T-helper 2 cell (primary cell): ENCODE measurements around the gene PBLD.
"Not testable (repeated sequence)": the region's sequence is repeated elsewhere in the genome, so short reads cannot be mapped to it uniquely, and the experiment has no call there.

Experiments
- DNase-seq, 5 experiments: peaks; one replicate each; pipeline versions ENCODE4 v3.0.0 to v3.0.0-alpha.2; 2012 to 2022

Gene PBLD

GRCh38 chr10:68330852-68331454 is 1.8 kb downstream of the PBLD start:
- peak in 3 of 5 experiments; percentile 4 to 35 (median 7) for DNase-seq

GRCh38 chr10:68329506-68329861 is 3.2 kb downstream of the PBLD start:
- DNase-seq: no peak

GRCh38 chr10:68327889-68328786 is 4.6 kb downstream of the PBLD start:
- no peak for DNase-seq

DNA sequence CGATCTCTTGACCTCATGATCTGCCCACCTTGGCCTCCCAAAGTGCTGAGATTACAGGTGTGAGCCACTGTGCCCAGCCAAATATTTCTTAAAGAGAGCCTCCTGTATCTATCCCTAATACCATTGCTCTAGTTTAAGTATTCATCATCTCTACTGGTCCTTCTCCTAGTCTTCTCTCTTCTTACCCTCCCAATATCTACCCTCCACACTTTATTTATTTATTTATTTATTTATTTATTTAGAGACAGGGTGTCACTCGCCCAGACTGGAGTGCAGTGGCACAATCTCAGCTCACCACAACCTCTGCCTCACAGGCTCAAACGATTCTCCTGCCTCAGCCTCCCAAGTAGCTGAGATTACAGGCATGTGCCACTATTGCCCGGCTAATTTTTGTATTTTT is 8.3 kb downstream of the PBLD start:
- DNase-seq: not testable (repeated sequence)

DNA sequence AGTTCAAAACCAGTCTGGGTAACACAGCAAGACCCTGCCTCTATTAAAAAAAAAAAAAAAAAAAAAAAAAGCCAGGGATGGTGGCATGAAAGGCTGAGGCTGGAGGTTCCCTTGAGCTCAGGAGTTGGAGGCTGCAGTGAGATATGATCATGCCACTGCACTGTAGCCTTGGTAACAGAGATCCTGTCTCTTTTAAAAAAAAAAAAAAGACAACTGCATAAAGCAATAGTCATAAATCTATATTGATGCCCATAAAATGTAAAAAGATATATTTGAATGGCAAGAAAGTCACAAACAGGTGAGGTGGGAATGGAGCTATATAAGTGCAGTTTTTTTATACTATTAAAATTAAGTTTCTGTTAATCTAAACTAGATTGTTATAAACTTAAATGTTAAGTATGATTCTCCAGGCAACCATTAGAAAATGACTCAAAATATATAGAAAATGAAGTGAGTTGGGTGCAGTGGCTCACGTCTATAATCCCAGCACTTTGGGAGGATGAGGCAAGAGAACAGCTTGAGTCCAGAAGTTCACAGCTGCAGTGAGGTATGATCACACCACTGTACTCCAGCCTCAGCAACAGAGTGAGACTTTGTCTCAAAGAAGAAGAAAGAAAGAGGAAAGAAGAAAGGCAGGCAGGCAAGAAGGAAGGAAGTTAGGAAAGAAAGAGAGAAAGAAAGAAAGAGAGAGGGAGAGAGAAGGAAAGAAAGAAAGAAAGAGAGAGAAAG is 14.2 kb downstream of the PBLD start:
- peak in 1 of 5 experiments; percentile 19 for DNase-seq

- DNase-seq: no peak
Observed at GRCh38 chr10:68315582-68315981, 17.1 kb downstream of the PBLD start.

DNA sequence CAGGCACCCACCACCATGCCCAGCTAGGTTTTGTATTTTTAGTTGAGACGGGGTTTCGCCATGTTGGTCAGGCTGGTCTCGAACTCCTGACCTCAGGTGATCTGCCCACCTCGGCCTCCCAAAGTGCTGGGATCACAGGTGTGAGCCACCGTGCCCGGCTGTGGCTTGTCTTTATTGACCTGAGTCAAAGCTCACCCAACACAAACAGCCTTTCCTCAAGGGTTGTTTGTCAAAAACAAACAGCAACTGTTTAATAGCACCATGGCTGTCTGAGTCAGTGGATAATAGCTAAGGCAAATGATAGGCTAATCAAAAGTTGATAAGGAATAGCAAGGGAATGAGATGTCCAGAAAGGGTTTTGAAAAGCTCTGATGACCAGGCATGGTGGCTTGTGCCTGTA is 17.8 kb downstream of the PBLD start:
- DNase-seq: not testable (repeated sequence)

- no peak for DNase-seq
Observed at GRCh38 chr10:68310531-68310930, 22.2 kb downstream of the PBLD start.

GRCh38 chr10:68305854-68306253 is 26.9 kb downstream of the PBLD start:
- DNase-seq: no peak

DNA sequence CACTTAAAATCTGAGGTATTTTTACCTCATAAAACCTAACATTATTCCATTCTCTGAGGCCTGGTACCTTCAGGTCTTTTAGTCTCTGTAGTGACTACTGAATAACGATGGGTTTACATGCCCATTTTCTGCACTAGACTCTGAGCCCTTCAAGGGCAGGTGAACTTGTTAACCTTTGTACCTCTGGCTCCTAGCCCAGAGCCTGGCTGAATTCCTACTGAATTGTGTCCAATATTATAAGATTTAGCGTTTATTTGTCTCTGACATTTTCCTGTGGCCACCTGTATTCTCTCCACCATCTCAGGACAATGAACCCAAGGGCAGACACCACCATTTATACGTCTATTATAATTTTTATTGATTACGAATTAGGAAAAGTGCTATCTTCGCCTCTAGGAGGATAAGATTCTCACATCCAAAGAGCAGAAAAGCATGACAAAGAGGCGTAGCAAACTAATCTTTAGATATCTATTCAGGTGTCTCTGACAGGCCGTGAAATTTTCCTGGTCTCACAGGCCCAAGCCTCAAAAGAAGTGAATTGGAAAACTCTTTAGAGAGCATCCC is 28.8 kb downstream of the PBLD start:
- DNase-seq: no peak

DNA sequence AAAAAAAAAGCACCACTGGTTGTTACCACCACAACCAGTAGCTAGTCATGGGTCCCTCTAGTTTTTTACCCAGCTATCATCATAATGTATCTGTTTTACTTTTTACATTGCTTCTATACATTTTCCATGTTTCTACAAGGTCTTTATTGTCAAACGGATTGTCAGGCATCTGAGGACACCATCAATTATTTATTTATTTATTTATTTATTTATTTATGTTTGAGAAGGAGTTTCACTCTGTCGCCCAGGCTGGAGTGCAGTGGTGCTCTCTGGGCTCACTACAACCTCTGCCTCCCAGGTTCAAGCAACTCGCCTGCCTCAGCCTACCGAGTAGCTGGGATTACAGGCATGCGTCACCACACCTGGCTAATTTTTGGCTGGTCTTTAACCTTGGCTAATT is 29.9 kb downstream of the PBLD start:
- DNase-seq: no peak

DNA sequence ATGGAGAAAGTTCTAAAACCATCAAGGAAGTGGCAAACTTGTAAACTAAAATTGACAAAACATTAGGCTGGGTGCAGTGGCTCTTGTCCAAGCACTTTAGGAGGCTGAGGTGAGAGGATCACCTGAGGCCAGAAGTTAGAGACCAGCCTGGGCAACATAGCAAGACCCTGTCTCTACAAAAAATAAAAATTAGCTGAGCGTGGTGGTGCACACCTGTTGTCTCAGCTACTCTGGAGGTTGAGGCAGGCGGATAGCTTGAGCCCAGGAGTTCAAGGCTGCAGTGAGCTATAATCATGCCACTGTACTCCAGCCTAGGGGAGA is 30.3 kb downstream of the PBLD start:
- no peak for DNase-seq

DNA sequence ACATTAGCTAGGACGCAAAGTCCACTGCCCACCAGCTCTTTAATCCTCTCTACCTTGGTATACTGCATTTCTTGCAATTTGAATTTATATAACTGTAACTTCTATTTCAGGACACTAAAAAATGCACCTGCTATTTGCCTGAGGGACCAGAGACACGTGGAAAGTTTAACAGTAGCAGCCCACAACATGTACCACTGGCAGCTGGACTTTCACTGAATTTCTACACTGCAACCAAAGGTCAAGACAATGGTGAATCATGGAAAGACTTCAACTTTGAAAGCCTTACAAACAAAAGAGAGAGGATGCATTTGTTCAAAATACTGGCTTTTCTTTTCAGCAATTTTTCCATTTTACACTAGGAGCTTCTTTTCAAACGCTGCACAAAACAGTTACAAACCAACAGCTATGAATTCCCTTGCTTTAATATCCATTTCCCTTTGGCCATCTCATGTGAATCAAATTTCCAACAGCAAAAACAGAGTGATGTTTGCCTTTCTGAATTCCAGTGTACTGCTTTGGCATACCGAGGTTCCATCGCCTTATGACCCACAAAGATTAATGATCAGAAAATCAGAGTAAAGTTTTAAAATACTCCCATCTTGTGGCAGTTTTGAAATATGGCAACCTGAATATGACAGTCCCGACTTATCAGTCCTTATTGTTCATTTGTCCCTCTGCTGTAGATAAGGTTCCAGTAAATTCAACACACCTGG is 30.8 kb downstream of the PBLD start:
- peak in 1 of 5 experiments; percentile 56 for DNase-seq

DNA sequence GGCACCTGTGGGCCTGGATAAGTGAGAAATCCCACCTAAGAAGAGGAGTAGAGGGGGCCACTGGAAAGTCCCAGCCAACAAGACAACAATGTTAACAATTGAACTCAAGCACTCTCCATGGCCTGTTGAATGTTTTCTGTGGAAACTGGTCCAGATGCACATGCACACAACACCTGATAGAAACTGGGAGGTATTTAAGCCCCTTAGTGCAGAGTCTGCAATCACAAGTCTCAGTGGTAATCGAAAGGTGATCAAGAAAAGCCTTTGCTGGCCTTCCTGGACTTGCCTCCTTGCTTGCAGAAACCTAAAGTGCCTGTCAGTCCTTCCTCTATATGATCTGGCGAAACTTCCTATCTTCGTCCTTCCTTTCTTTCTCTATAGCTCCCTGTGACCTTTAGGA is 31.4 kb downstream of the PBLD start:
- DNase-seq: no peak

DNA sequence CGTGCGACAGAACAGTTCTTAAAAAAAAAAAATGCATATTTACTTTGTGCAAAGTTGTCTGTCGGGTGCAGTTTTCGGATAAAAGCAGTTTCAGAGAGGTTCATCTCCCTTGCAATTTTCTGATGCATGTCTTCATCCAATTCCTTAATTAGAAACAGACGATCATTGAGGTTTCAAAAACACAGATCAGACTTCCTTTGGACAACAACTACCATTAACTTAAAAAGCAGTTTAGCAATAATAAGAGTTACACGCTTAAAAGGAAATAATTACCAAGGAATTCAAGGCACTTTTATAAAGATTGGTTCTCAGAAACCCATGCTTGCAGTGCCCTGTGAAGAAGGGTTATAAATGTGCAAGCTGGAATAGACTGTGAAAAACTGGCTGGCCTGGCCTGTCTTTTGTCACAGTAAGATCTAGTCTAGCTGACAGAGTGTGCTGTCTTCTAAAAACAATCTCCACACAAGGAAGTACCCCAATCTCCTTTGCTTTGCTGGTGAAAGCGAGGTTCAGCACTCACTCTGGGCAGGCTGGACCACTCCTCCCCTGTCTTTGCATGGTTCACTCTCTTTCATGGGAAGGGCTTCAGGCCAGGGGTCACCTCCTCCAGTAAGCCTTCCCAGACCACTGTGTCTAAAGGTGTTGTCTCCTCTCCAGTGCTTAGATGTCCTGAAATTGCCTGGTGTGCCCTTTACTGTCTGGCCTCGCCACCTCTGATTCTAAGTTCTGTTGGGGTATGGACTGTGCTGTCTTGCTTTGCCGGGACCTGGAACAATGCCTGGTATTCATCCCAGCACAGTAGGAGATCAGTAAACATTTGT is 35.7 kb downstream of the PBLD start:
- DNase-seq: no peak

DNA sequence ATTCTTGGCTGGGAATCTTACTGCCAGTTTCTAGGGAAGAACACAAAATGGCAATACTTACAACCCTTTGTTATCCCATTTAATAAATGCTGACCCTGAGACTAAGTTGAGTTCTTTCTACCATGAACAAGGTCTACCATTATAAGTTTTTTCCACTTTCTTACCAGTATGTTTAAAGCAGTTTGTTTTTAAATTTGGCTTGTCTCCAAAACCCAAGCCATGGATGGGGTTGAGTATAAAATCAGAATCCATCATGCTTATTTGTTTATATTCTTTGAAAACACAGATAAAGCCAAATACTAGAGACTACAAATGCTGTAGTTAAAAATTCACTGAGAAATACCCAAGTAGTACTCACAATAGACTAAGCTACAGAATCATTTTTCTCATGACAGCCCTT is 42.0 kb downstream of the PBLD start:
- DNase-seq: no peak

GRCh38 chr10:68288717-68289116 is 44.0 kb downstream of the PBLD start:
- no peak for DNase-seq

DNA sequence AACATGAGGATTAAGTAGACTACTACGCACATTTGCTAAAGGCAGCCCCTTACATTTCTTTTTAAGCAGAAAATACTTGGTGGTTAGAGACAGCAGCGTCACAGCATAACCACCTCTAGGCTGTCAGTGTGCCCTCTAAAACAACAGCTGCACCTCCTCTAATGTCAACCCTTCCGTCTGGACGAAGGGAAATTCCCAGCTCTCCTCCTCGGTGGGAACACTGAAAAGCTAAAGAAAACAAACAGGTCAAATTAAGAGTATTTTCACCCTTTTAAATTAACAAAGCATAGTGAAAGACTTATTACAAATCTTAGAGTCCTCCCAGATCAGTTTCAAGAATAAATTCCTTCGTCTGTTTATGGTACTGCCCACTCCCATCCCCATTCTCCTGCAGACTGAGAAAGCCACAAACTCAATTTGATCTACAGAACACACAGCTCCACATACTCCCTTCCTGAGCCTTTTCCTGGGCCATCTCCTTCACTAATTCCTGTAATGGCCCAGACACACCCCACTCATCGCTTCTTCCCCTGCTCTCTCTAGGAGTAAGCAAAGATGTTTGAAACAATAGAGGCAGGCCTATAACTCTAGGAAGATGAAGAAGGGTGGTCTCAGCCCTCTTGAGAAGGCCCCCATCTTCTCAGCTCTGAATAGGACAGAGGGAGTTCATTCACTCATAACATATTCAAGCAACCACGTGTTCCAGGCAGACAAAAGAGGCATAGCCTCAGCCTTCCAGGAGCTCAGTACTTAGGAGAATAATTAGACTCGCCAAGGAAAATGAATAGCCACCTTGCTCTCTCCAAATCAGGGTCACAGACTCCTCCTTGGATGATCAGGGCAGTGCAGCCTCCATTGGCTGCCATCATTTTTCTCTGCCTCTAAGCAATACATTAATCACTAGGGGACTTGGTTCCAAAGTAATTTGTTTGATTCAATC is 48.4 kb downstream of the PBLD start:
- DNase-seq: no peak

DNA sequence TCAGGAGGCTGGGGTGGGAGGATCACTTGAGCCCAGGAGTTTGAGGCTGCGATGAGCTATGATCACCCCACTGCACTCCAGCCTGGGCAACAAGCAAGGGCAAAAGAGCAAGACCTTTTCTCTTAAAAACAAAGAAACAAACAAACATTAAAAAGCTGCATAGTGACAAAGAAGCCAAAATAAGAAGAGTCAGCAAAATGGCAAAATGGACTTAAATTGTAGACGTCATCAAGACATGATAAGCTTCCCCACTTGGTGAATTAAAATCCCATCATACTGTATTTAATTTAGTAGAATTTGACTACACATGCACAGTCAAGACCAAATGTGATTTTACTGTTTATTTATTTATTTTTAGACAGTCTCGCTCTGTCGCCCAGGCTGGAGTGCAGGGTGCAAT is 52.0 kb downstream of the PBLD start:
- DNase-seq: no peak

DNA sequence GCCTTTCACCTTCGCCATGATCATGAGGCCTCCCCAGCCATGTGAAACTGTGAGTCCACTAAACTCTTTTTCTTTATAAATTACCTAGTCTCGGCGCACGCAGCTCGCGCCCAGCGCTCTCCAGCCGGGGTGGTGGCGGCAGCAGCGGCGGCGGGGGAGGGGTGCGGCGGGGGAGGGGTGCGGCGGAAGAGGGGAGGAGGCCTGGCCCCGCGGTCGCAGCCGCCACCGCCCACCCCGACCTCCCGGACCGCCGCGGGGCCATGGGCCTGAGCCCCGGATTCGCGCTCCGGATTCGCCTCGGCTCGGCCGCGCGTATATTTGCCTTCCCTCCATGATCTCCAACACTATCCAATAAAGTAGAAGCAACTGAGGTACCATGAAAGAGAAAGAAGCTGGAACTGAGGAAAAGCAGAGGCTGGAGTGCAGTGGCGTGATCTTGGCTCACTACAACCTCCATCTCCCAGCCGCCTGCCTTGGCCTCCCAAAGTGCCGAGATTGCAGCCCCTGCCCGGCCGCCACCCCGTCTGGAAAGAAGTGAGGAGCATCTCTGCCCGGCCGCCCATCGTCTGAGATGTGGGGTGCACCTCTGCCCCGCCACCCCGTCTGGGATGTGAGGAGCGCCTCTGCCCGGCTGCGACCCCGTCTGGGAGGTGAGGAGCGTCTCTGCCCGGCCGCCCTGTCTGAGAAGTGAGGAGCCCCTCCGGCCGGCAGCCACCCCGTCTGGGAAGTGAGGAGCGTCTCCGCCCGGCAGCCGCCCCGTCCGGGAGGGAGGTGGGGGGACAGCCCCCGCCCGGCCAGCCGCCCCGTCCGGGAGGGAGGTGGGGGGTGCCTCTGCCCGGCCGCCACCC is 53.6 kb downstream of the PBLD start:
- not testable (repeated sequence) for DNase-seq
